HEK293T (cell line): ENCODE results near the gene SPTLC2.

Experiments
- BHLHE40 ChIP-seq: fragments of 450-650 bp; IDR thresholded peaks from 2 replicates; pipeline ENCODE4 v1.6.1; 2016; ENCODE audit warnings: mild to moderate bottlenecking, moderate library complexity, borderline replicate concordance
- CTBP1 ChIP-seq: fragments of 450-650 bp; IDR thresholded peaks from 2 replicates; pipeline ENCODE4 v1.6.1; 2016; ENCODE audit warnings: borderline replicate concordance
- FOXK2 ChIP-seq: fragments of 450-650 bp; IDR thresholded peaks from 2 replicates; pipeline ENCODE4 v1.6.1; 2016; ENCODE audit warnings: mild to moderate bottlenecking
- HDGF ChIP-seq: fragments of 450-650 bp; IDR thresholded peaks from 2 replicates; pipeline ENCODE4 v1.6.1; 2017; ENCODE audit warnings: antibody characterized with exemption, borderline replicate concordance
- NFRKB ChIP-seq: fragments of 450-650 bp; IDR thresholded peaks from 2 replicates; pipeline ENCODE4 v1.6.1; 2016; ENCODE audit warnings: mild to moderate bottlenecking, moderate library complexity
- TARDBP ChIP-seq: fragments of 450-650 bp; IDR thresholded peaks from 2 replicates; pipeline ENCODE4 v1.6.1; 2016
- ZNF384 ChIP-seq: fragments of 450-650 bp; IDR thresholded peaks from 2 replicates; pipeline ENCODE4 v1.6.1; 2016

DNA sequence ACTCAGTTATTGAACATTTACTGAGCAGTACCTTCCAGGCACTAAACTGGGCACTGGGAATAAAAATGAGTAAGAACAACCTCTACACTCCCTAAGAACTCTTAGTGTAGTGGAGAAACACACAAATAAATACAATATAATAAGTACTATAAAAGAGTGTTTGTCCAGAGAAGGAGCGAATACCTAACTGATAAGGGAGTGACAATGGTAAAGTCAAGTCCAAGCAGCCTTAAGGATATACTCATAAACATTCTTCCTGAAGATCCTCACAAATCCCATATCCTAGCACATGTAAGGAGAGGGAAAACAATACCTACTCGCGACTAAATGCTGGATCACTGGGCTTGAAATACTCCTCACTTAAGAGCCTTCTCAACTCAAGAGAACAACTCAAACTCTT lies 32.8 kb downstream of the SPTLC2 start:
- TF ChIP-seq CTBP1: no peak
- TF ChIP-seq TARDBP: no peak
- no peak for TF ChIP-seq ZNF384
- TF ChIP-seq NFRKB: no peak
- TF ChIP-seq HDGF: no peak
- no peak for TF ChIP-seq BHLHE40
- no peak for TF ChIP-seq FOXK2
